Measurements from ENCODE around the gene HIPK4.
"Not testable (repeated sequence)": the region's sequence is repeated elsewhere in the genome, so short reads cannot be mapped to it uniquely, and the experiment has no call there.

The HIPK4 gene

GRCh38 chr19:40388481-40388880 is 1.5 kb downstream of the HIPK4 start:
- no peak overlapping the region for H3K27ac Mint-ChIP-seq
- H3K27me3 Mint-ChIP-seq: peaks cover 21% of the 10 kb centered on the region
- no peaks in the 10 kb centered on the region for H3K9me3 Mint-ChIP-seq
- ATAC-seq: no peak
- no peak overlapping the region for H3K4me3 Mint-ChIP-seq
- H3K4me1 Mint-ChIP-seq: no peaks in the 10 kb centered on the region
- no peaks in the 10 kb centered on the region for H3K36me3 Mint-ChIP-seq

GRCh38 chr19:40387155-40387554 is 2.8 kb downstream of the HIPK4 start:
- H3K27ac Mint-ChIP-seq: no peak overlapping the region
- H3K4me1 Mint-ChIP-seq: no peaks in the 10 kb centered on the region
- ATAC-seq: no peak
- peaks cover 21% of the 10 kb centered on the region for H3K27me3 Mint-ChIP-seq
- H3K9me3 Mint-ChIP-seq: no peaks in the 10 kb centered on the region
- H3K4me3 Mint-ChIP-seq: no peak overlapping the region
- no peaks in the 10 kb centered on the region for H3K36me3 Mint-ChIP-seq

DNA sequence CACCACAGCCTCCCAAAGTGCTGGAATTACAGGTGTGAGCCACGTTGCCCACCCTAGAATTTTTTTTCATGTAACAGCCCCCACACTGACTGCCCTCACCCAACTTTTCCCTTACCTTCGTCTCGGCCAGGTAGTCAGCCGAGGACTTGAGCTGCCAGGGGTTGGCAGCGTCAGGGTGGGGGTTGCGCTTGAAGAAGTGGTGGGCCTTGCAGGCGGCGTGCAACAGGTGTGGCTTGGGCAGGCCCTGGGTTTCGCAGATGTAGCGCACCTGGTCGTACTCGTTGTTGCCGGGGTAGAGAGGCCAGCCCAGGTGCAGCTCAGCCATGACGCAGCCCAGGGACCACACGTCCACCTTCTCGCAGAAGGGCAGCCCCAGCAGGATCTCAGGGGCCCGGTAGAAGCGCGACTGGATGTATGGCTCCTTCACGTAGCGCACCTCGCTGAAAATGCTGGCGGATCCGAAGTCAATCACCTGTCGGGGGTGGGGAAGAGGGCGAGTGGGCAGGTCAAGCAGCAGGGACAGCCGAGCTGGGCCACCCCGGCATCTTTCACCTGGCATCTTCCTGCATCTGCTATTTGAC is 6.2 kb downstream of the HIPK4 start:
- H3K9me3 Mint-ChIP-seq: no peaks in the 10 kb centered on the region
- no peaks in the 10 kb centered on the region for H3K36me3 Mint-ChIP-seq
- no peaks in the 10 kb centered on the region for H3K4me1 Mint-ChIP-seq
- no peak for ATAC-seq
- H3K27me3 Mint-ChIP-seq: peaks cover 9% of the 10 kb centered on the region
- H3K27ac Mint-ChIP-seq: no peak overlapping the region
- no peak overlapping the region for H3K4me3 Mint-ChIP-seq

DNA sequence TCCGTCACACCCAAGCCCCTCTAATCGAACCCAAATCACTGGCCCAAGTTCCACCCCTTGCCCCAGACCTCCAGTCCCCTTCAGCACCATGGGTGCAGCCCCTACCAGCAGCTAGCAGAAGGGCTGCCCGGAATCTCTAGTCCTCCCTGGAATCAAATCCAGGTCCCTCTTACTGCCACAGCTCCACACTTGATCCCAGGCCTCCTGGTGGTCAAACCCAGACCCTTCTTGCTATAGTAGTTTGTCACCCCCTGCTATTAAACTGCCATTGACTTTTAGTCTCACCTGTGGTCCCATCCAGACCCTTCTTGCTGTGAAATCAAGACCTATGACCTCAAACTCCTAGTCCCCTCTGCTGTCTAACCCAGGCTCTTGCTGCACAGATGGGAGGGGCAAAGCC is 8.7 kb downstream of the HIPK4 start:
- Mint-ChIP-seq H3K27me3 (no peaks in the 10 kb centered on the region), H3K4me3 (no peak overlapping the region), H3K36me3 (peaks cover 16% of the 10 kb centered on the region), H3K27ac (no peak overlapping the region), H3K4me1 (no peaks in the 10 kb centered on the region), H3K9me3 (no peaks in the 10 kb centered on the region)
- no peak for ATAC-seq

DNA sequence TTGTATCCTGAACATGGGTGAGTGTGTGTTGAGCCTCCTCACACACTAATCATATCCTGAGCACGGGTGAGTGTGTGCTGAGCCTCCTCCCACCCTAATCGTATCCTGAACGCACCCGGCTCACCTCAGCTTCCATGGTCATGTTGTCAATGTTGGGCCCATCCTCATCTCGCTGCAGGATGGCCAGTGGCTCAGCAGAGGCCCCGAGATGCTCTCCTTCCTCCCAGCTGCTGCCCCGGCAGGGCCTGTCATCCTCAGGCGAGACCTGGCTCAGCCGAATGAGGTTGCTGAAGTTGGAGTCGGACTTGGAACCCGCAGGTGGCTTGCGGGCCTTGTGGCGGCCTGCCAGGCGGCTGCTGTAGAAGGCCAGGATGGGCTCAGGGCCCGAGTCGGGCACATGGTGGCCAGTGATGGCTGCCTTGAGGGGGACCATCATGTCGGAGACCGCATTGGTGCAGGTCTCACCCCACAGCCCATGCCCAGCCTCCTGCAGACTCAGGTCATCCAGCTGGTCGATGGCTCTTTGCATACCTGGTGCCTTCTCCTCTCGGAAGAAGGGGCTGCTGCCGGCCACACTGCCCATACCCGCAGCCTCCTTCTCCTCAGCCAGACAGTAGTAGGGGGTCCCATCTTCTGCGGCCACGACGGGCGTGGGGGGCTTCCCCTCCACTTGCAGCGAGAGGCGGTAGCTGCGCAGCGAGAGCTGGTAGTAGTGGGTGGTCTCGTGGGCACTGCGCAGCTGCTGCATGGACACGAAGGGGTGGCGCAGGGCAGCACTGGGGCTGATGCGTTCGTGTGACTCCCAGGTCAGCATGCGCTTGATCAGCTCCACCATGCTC is 9.6 kb downstream of the HIPK4 start:
- no peak overlapping the region for H3K27ac Mint-ChIP-seq
- H3K4me1 Mint-ChIP-seq: no peaks in the 10 kb centered on the region
- H3K4me3 Mint-ChIP-seq: no peak overlapping the region
- H3K36me3 Mint-ChIP-seq: peaks cover 25% of the 10 kb centered on the region
- no peaks in the 10 kb centered on the region for H3K9me3 Mint-ChIP-seq
- no peaks in the 10 kb centered on the region for H3K27me3 Mint-ChIP-seq
- no peak for ATAC-seq

DNA sequence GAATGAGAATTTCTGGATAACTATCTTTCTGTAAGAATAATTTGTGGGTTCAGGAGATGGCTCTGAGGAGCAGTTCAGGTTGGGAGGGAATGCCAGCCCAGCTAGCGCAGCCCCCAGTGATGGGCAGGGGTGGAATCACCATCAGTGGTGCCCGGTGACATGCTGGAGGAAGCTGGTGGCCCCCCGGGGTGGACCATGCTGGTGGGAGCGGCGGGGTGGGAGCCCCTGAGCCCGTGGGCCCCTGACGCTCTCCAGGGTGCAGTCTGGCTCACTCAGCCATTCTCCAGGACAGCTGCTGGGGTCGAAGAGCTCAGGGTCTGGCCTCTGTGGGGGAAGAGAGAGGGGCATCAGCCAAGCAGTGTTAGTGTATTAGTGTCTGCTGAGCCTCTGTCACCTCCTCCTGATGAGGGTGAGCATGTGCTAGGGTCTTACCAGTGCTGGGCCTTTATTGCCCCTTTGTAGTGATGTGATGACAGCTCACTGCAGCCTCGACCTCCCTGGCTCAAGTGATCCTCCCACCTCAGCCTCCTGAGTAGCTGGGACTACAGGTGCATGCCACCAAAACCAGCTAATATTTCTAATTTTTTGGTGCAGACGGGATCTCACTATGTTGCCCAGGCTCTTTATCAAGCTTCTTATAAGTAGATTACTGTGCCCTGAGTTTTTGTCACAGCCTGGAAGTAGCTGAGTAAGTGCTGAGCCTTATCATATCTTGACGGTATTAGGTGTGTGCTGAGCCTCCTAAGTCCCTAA is 10.4 kb downstream of the HIPK4 start:
- Mint-ChIP-seq H3K27me3 (no peaks in the 10 kb centered on the region), H3K9me3 (no peaks in the 10 kb centered on the region), H3K36me3 (peaks cover 33% of the 10 kb centered on the region), H3K4me1 (no peaks in the 10 kb centered on the region), H3K27ac (no peak overlapping the region), H3K4me3 (no peak overlapping the region)
- ATAC-seq: no peak

DNA sequence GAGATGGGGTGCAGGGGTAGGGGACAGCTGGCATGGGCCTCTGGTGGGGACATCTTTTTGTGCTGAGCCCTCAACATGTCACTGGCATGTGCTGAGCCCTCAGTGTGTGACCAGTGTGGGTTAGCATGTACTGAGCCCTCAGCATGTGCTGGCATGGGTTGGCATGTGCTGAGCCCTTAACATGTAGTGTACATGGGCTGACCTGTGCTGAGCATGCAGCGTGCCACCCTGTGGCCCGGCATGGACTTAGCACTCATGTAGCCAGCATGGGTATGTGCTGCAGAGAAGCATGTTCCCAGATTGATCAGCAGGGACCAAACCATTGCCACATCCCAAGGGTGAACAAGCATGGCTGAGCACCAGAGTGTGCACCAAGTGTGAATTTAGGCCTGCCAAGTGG is 11.5 kb downstream of the HIPK4 start:
- Mint-ChIP-seq H3K27ac (no peak overlapping the region), H3K4me3 (no peak overlapping the region), H3K36me3 (peaks cover 38% of the 10 kb centered on the region), H3K9me3 (no peaks in the 10 kb centered on the region), H3K4me1 (no peaks in the 10 kb centered on the region), H3K27me3 (no peaks in the 10 kb centered on the region)
- no peak for ATAC-seq

GRCh38 chr19:40377876-40378385 is 12.1 kb downstream of the HIPK4 start:
- Mint-ChIP-seq H3K27me3 (no peaks in the 10 kb centered on the region), H3K4me3 (no peak overlapping the region), H3K4me1 (no peaks in the 10 kb centered on the region), H3K36me3 (peaks cover 41% of the 10 kb centered on the region), H3K27ac (no peak overlapping the region), H3K9me3 (no peaks in the 10 kb centered on the region)
- no peak for ATAC-seq

DNA sequence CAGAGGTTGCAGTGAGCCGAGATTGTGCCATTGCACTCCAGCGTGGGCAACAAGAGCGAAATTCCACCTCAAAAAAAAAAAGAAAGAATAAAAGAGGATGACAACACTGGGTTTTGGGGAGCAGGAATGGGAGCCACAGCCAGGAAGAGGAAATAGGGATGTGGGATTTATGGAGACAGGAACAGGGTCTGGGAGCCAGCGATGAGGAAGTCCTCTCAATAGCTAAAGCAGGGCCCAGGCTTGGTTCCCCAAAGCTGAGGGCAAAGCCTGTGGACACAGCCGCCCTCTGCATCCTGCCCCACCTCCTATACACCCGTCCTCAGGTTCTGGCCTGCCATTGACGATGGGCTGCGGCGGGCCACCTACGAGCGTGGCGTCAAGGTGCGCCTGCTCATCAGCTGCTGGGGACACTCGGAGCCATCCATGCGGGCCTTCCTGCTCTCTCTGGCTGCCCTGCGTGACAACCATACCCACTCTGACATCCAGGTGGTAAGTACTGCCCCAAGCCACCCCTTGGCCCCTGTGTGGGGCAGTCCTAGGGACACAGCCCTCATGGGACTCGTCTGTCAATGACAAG is 13.6 kb downstream of the HIPK4 start:
- H3K36me3 Mint-ChIP-seq: peaks cover 48% of the 10 kb centered on the region
- no peaks in the 10 kb centered on the region for H3K9me3 Mint-ChIP-seq
- no peak overlapping the region for H3K4me3 Mint-ChIP-seq

DNA sequence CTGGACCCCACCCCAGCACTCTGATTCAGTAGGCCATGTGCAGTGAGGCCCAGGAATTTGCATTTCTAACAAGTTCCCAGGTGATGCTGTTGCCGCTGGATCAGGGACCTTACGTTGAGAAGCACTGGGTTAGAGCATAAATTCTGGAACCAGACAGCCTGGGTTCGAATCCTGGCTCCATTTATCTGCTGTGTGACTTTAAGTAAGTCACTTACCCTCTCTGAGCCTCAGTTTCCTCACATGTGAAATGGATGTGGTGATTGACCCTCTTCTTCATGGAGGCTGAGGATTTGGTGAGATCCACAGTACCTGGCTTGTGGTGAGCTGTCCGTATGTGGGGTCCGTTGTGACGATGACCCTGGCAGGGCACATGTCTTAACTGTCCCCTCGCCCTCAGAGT is 15.9 kb downstream of the HIPK4 start:
- no peak for ATAC-seq
- no peak overlapping the region for H3K27ac Mint-ChIP-seq
- H3K9me3 Mint-ChIP-seq: no peaks in the 10 kb centered on the region
- no peak overlapping the region for H3K4me3 Mint-ChIP-seq
- H3K36me3 Mint-ChIP-seq: peaks cover 62% of the 10 kb centered on the region
- no peaks in the 10 kb centered on the region for H3K4me1 Mint-ChIP-seq
- H3K27me3 Mint-ChIP-seq: no peaks in the 10 kb centered on the region

More for the DNA sequence above, 13.6 kb downstream of the HIPK4 start:
- Mint-ChIP-seq H3K4me1 (no peaks in the 10 kb centered on the region), H3K27ac (no peak overlapping the region), H3K27me3 (no peaks in the 10 kb centered on the region)
- ATAC-seq: no peak

- H3K4me3 Mint-ChIP-seq: no peak overlapping the region
- H3K36me3 Mint-ChIP-seq: peaks cover 50% of the 10 kb centered on the region
- no peaks in the 10 kb centered on the region for H3K27me3 Mint-ChIP-seq
- no peaks in the 10 kb centered on the region for H3K4me1 Mint-ChIP-seq
- no peaks in the 10 kb centered on the region for H3K9me3 Mint-ChIP-seq
- no peak for ATAC-seq
- H3K27ac Mint-ChIP-seq: no peak overlapping the region
These were observed 18.2 kb downstream of the HIPK4 start for GRCh38 chr19:40371802-40372122.

- Mint-ChIP-seq H3K4me1 (no peaks in the 10 kb centered on the region), H3K27me3 (no peaks in the 10 kb centered on the region), H3K27ac (no peak overlapping the region), H3K9me3 (no peaks in the 10 kb centered on the region), H3K4me3 (no peak overlapping the region), H3K36me3 (peaks cover 44% of the 10 kb centered on the region)
- no peak for ATAC-seq
These were observed 18.8 kb downstream of the HIPK4 start for GRCh38 chr19:40370997-40371801.

DNA sequence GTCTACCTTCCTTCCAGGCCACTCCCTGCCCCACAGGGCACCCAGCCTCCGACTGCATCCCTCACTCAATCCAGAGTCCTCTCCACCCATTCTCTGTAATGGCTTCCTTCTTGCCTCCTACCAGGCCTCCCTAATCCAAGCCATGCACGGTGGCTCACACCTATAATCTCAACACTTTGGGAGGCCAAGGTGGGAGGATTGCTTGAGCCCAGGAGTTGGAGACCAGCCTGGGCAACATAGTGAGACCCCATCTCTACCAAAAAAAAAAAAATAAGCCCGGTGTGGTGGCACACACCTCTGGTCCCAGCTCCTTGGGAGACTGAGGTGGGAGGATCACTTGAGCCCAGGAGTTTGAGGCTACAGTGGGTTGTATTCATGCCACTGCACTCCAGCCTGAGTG is 19.7 kb downstream of the HIPK4 start:
- H3K4me1 Mint-ChIP-seq, H3K27me3 Mint-ChIP-seq, H3K9me3 Mint-ChIP-seq, ATAC-seq, H3K4me3 Mint-ChIP-seq, H3K27ac Mint-ChIP-seq: not testable (repeated sequence)
- H3K36me3 Mint-ChIP-seq: peaks cover 35% of the 10 kb centered on the region

DNA sequence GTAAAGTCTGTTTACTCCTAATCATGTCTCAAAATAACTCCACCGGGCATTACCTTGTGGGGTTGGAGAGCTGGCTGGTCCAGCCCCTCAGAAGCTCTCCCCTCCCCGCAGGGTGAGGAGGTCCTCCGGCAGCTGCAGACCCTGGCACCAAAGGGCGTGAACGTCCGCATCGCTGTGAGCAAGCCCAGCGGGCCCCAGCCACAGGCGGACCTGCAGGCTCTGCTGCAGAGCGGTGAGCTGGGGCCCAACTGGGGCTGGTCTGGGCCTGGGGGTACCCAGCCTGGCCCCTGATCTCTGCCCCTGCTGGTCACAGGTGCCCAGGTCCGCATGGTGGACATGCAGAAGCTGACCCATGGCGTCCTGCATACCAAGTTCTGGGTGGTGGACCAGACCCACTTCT is 20.2 kb downstream of the HIPK4 start:
- Mint-ChIP-seq H3K27ac (no peak overlapping the region), H3K36me3 (peaks cover 30% of the 10 kb centered on the region), H3K4me1 (peaks cover 8% of the 10 kb centered on the region), H3K27me3 (no peaks in the 10 kb centered on the region), H3K9me3 (no peaks in the 10 kb centered on the region), H3K4me3 (no peak overlapping the region)
- ATAC-seq: no peak

Data from stimulated activated memory B cell treated with anti-CD40 and anti-IgM and Interleukin-4, amounts not matched to agents 10 μg/mL and 1 μg/mL and 100 μg/mL, for 72 hours (primary cell).